SW480 (cell line): ENCODE data around the gene BRSK2.

Experiments used
- DNase-seq: peaks from one replicate; pipeline ENCODE4 v3.0.0-alpha.2; 2016; ENCODE audit warnings: low spot score

BRSK2 gene

GRCh38 chr11:1484061-1484671, 94.4 kb downstream of the BRSK2 start:
- DNase-seq: no peak

- no peak for DNase-seq
Observed at GRCh38 chr11:1484695-1485503, 95.2 kb downstream of the BRSK2 start.

- DNase-seq: no peak
Observed at GRCh38 chr11:1485504-1485885, 95.8 kb downstream of the BRSK2 start.

GRCh38 chr11:1486054-1486825, 96.5 kb downstream of the BRSK2 start, which contains the start of gene MOB2:
TSS of gene MOB2 (minus strand) at chr11:1486779. CDS start at chr11:1486556, 223 bp downstream.
- DNase-seq: peak; percentile 52

- DNase-seq: no peak
Observed at GRCh38 chr11:1487091-1487850, 97.5 kb downstream of the BRSK2 start.

- no peak for DNase-seq
Observed at GRCh38 chr11:1487851-1488574, 98.3 kb downstream of the BRSK2 start.

GRCh38 chr11:1488575-1489180, 98.9 kb downstream of the BRSK2 start:
- DNase-seq: no peak

- DNase-seq: no peak
Observed at GRCh38 chr11:1490651-1491050, 100.9 kb downstream of the BRSK2 start.

- DNase-seq: no peak
Observed at GRCh38 chr11:1491379-1491778, 101.6 kb downstream of the BRSK2 start.

GRCh38 chr11:1493650-1494244, 104.0 kb downstream of the BRSK2 start:
- DNase-seq: no peak

GRCh38 chr11:1494650-1495049, 104.9 kb downstream of the BRSK2 start:
- DNase-seq: no peak

- DNase-seq: no peak
Observed at GRCh38 chr11:1496091-1496760, 106.5 kb downstream of the BRSK2 start.

- no peak for DNase-seq
Observed at GRCh38 chr11:1496761-1497095, 107.0 kb downstream of the BRSK2 start.

- no peak for DNase-seq
Observed at GRCh38 chr11:1497600-1497999, 107.9 kb downstream of the BRSK2 start.

GRCh38 chr11:1498262-1498661, 108.5 kb downstream of the BRSK2 start:
- no peak for DNase-seq

- no peak for DNase-seq
Observed at GRCh38 chr11:1499261-1499890, 109.6 kb downstream of the BRSK2 start.

- no peak for DNase-seq
Observed at GRCh38 chr11:1499899-1500298, 110.2 kb downstream of the BRSK2 start.

GRCh38 chr11:1500466-1501420, 111.0 kb downstream of the BRSK2 start:
- DNase-seq: no peak
